ENCODE results near the gene ABR.

- TF ChIP-seq POLR2A (IDR thresholded peaks at IDR 0.05) (no peak), CTCF (IDR thresholded peaks at IDR 0.05) (no peak), POLR2AphosphoS5 (IDR thresholded peaks at IDR 0.05) (no peak), EP300 (IDR thresholded peaks at IDR 0.05) (no peak)
These were observed 146.3 kb downstream of the ABR start for GRCh38 chr17:1033503-1033902.

Data from suprapubic skin (tissue), 4 donors.